A549 (cell line): ENCODE measurements around the gene CATSPER4. TPM values are rescaled to one million over a fixed set of nuclear protein-coding genes. Genes with fewer than 3 reads are reported as not detected.

Experiments
- ATAC-seq, 2 experiments: fragments of 200-7000 bp in 1 of 2; fragments of >200 bp in 1 of 2; cut with Nextera tagmentation in 1 of 2; cut with Tn5 transposase in 1 of 2; 3 replicates each; pipeline versions ENCODE4 v1.8.0 to v1.9.1; 2018 to 2020; ENCODE audit warnings: mild to moderate bottlenecking in 1 of 2, moderate library complexity in 1 of 2
- CTCF ChIA-PET: fragments of 300-600 bp; sonication (Branson Sonifier 250); formaldehyde crosslinking; extraction: SDS; loops from one replicate; lab custom pipeline; 2021; ENCODE audit warnings: antibody characterized with exemption, inconsistent platforms; lab: Yijun Ruan, JAX
- POLR2A ChIA-PET: fragments of 350-600 bp; formaldehyde crosslinking; extraction: SDS; loops from one replicate; lab custom pipeline; 2021; ENCODE audit warnings: antibody characterized with exemption, inconsistent platforms; lab: Yijun Ruan, JAX
- DNase-seq, 2 experiments: peaks; one replicate each; pipeline versions ENCODE4 v3.0.0 to v3.0.0-alpha.2; 2011 to 2016; ENCODE audit warnings: low read depth in 1 of 2, low spot score in 1 of 2
- FAIRE-seq: peaks from 2 replicates; lab custom pipeline; 2011; peaks lifted over from hg19 to GRCh38; lab: Jason Lieb, UNC
- H3K27ac ChIP-seq, 2 experiments: fragments of >200 bp; sonication (Bioruptor Twin); formaldehyde crosslinking; 3 replicates each; pipeline ENCODE4 v1.5.1; 2016 to 2017
- H3K4me1 ChIP-seq: fragments of >200 bp; sonication (Bioruptor Twin); formaldehyde crosslinking; 3 replicates; pipeline ENCODE4 v1.6.1; 2016
- H3K4me2 ChIP-seq: fragments of >200 bp; sonication (Bioruptor Twin); formaldehyde crosslinking; 3 replicates; pipeline ENCODE4 v1.6.1; 2016
- H3K4me3 ChIP-seq: fragments of >200 bp; sonication (Bioruptor Twin); formaldehyde crosslinking; 3 replicates; pipeline ENCODE4 v1.5.1; 2016
- H3K9me3 ChIP-seq: fragments of >200 bp; sonication (Bioruptor Twin); formaldehyde crosslinking; 3 replicates; pipeline ENCODE4 v1.6.1; 2016
- CEBPB ChIP-seq, 2 experiments: fragments of >200 bp in 1 of 2; sonication (Bioruptor Twin) in 1 of 2; formaldehyde crosslinking in 1 of 2; IDR thresholded peaks; 2 replicates each; pipeline ENCODE4 v1.6.1; 2012 to 2016
- CHD2 ChIP-seq: fragments of 150-350 bp; IDR thresholded peaks from 2 replicates; pipeline ENCODE4 v1.6.1; 2014; ENCODE audit warnings: low read length; ENCODE audit not compliant: partially characterized antibody
- EHF ChIP-seq: fragments of 250-450 bp; sonication (Bioruptor Pico); IDR thresholded peaks from 2 replicates; pipeline ENCODE4 v1.5.0; 2020; ENCODE audit warnings: mild to moderate bottlenecking
- EHMT2 ChIP-seq: fragments of 200-600 bp; sonication (generic); IDR thresholded peaks from 2 replicates; pipeline ENCODE4 v1.6.1; 2016; ENCODE audit warnings: antibody characterized with exemption, low read depth, mild to moderate bottlenecking, moderate library complexity
- EP300 ChIP-seq, 2 experiments: fragments of >200 bp; sonication (Bioruptor Twin); formaldehyde crosslinking; IDR thresholded peaks; 2 replicates in 1 of 2; 3 replicates in 1 of 2; pipeline ENCODE4 v1.6.1; 2016 to 2017
- FOSB ChIP-seq: fragments of 250-450 bp; sonication (Bioruptor Pico); IDR thresholded peaks from 2 replicates; pipeline ENCODE4 v1.5.0; 2020; ENCODE audit warnings: mild to moderate bottlenecking, moderate library complexity
- HEYL ChIP-seq: fragments of 250-450 bp; sonication (Bioruptor Pico); IDR thresholded peaks from 2 replicates; pipeline ENCODE4 v1.8.0; 2021; ENCODE audit warnings: mild to moderate bottlenecking, moderate library complexity
- MAFK ChIP-seq: fragments of 450-650 bp; IDR thresholded peaks from 2 replicates; pipeline ENCODE4 v1.6.1; 2014; ENCODE audit not compliant: partially characterized antibody
- NFE2L2 ChIP-seq: fragments of 150-350 bp; conservative IDR thresholded peaks from 2 replicates; pipeline ENCODE4 v1.6.1; 2014; ENCODE audit warnings: low read length
- RCOR1 ChIP-seq: fragments of 150-350 bp; IDR thresholded peaks from 2 replicates; pipeline ENCODE4 v1.6.1; 2014; ENCODE audit warnings: antibody characterized with exemption, low read length, low read depth
- SREBF2 ChIP-seq: fragments of 450-650 bp; IDR thresholded peaks from 2 replicates; pipeline ENCODE4 v1.6.1; 2014; ENCODE audit warnings: mild to moderate bottlenecking, moderate library complexity
- TP53 ChIP-seq: fragments of 250-450 bp; sonication (Bioruptor Pico); IDR thresholded peaks from 2 replicates; pipeline ENCODE4 v1.5.0; 2021; ENCODE audit warnings: mild to moderate bottlenecking, moderate library complexity
- ZC3H11A ChIP-seq: fragments of 450-650 bp; IDR thresholded peaks from 2 replicates; pipeline ENCODE4 v1.6.1; 2014; ENCODE audit warnings: antibody characterized with exemption, mild to moderate bottlenecking
- WGBS: methylation state at CpG from one replicate; pipeline ENCODE4 v1.1.6; 2017; ENCODE audit errors: missing lambda C conversion rate; 5-methylcytosine and 5-hydroxymethylcytosine counted together
- polyA plus RNA-seq, 4 experiments: library from polyadenylated mRNA; depleted of rRNA in 3 of 4; stranded (reverse); fragments of >200 nt; fragmentation: RNase III in 1 of 4; extraction: RNeasy Plus Mini Kit Qiagen cat#74134 plus additional on column Dnase treatment in 1 of 4; gene quantifications; 2 replicates in 3 of 4; 3 replicates in 1 of 4; pipeline ENCODE4 v1.2.3, GENCODE V29; 2011 to 2017
- TF ChIP-seq, protein P1 (sequence below): fragments of 200-600 bp; sonication (generic); IDR thresholded peaks from 2 replicates; pipeline ENCODE4 v1.6.1; 2016; ENCODE audit warnings: antibody characterized with exemption, mild to moderate bottlenecking, moderate library complexity
- TF ChIP-seq, protein P2 (sequence below): fragments of >200 bp; sonication (Bioruptor Twin); formaldehyde crosslinking; IDR thresholded peaks from 3 replicates; pipeline ENCODE4 v1.6.1; 2016
- TF ChIP-seq, protein P3 (sequence below): fragments of 150-350 bp; IDR thresholded peaks from 2 replicates; pipeline ENCODE4 v1.6.1; 2014; ENCODE audit warnings: low read depth, mild to moderate bottlenecking, low read length
- TF ChIP-seq, protein P4 (sequence below): fragments of 250-450 bp; sonication (Bioruptor Pico); IDR thresholded peaks from 2 replicates; pipeline ENCODE4 v1.5.0; 2021; ENCODE audit warnings: mild to moderate bottlenecking, moderate library complexity, borderline replicate concordance

CATSPER4 gene
- polyA plus RNA-seq, 2 of the 4 experiments (the other 2 are of a cell fraction): not detected

DNA sequence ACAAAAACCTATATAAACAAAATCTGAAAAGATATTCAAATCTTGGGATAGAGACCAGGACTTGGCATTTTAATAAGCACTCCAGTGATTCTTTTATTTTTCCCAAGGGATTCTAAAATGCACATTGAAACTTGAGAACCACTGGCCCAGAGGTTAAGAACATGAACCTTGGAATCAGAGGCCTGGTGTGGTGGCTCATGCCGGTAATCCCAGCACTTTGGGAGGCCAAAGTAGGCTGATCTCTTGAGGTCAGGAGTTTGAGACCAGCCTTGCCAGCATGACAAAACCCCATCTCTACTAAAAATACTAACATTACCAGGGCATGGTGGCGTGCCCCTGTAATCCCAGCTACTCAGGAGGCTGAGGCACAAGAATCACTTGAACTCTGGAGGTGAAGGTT is 30.7 kb downstream of the CATSPER4 start (continued):
- TF ChIP-seq, protein P1, sequence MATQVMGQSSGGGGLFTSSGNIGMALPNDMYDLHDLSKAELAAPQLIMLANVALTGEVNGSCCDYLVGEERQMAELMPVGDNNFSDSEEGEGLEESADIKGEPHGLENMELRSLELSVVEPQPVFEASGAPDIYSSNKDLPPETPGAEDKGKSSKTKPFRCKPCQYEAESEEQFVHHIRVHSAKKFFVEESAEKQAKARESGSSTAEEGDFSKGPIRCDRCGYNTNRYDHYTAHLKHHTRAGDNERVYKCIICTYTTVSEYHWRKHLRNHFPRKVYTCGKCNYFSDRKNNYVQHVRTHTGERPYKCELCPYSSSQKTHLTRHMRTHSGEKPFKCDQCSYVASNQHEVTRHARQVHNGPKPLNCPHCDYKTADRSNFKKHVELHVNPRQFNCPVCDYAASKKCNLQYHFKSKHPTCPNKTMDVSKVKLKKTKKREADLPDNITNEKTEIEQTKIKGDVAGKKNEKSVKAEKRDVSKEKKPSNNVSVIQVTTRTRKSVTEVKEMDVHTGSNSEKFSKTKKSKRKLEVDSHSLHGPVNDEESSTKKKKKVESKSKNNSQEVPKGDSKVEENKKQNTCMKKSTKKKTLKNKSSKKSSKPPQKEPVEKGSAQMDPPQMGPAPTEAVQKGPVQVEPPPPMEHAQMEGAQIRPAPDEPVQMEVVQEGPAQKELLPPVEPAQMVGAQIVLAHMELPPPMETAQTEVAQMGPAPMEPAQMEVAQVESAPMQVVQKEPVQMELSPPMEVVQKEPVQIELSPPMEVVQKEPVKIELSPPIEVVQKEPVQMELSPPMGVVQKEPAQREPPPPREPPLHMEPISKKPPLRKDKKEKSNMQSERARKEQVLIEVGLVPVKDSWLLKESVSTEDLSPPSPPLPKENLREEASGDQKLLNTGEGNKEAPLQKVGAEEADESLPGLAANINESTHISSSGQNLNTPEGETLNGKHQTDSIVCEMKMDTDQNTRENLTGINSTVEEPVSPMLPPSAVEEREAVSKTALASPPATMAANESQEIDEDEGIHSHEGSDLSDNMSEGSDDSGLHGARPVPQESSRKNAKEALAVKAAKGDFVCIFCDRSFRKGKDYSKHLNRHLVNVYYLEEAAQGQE: no peak
- no peak for TF ChIP-seq SREBF2
- TF ChIP-seq RCOR1: no peak
- TF ChIP-seq TP53 (CRISPR knock-in tag): no peak
- TF ChIP-seq, protein P2, sequence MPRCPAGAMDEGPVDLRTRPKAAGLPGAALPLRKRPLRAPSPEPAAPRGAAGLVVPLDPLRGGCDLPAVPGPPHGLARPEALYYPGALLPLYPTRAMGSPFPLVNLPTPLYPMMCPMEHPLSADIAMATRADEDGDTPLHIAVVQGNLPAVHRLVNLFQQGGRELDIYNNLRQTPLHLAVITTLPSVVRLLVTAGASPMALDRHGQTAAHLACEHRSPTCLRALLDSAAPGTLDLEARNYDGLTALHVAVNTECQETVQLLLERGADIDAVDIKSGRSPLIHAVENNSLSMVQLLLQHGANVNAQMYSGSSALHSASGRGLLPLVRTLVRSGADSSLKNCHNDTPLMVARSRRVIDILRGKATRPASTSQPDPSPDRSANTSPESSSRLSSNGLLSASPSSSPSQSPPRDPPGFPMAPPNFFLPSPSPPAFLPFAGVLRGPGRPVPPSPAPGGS: no peak

DNA sequence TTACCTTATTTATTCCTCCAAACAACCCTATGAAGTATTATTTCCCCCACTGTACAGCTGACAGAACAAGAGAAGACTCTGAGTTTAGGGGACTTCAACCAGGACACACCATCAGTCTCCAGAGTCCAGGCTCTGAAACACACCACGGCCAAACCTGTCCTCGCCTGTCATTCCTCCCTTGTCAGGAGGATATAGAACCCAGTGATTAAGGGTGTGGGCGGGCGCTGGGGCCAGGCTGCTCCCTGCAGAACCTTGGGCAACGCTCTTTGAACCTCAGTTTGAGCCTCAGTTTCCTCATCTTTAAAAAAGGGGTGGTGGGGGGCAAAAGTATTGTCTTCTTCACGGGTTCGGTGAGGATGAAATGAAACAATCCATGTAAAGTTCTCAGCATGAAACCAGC is 34.2 kb downstream of the CATSPER4 start:
- Histone ChIP-seq H3K9me3 (no peaks in the 10 kb centered on the region), H3K27ac (no peak overlapping the region), H3K4me2 (no peak overlapping the region)
- CTCF ChIA-PET: interaction anchor here (1.2 to 2.8 kb wide), 2 partner anchors 9 kb away, joined by 3 to 17 read pairs; partner anchors contain the start of gene CEP85
- ATAC-seq (no peak), DNase-seq (no peak)
- TF ChIP-seq, protein P3, sequence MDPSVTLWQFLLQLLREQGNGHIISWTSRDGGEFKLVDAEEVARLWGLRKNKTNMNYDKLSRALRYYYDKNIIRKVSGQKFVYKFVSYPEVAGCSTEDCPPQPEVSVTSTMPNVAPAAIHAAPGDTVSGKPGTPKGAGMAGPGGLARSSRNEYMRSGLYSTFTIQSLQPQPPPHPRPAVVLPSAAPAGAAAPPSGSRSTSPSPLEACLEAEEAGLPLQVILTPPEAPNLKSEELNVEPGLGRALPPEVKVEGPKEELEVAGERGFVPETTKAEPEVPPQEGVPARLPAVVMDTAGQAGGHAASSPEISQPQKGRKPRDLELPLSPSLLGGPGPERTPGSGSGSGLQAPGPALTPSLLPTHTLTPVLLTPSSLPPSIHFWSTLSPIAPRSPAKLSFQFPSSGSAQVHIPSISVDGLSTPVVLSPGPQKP: no peak
- TF ChIP-seq FOSB (CRISPR knock-in tag) (no peak), MAFK (no peak), ZC3H11A (no peak), HEYL (CRISPR knock-in tag) (no peak), RCOR1 (no peak), EP300 (IDR thresholded peaks at IDR 0.05) (no peak), CEBPB (IDR thresholded peaks at IDR 0.05) (no peak), SREBF2 (no peak), NFE2L2 (no peak), EHMT2 (no peak), CHD2 (no peak), EHF (CRISPR knock-in tag) (no peak)
- TF ChIP-seq, protein P4, sequence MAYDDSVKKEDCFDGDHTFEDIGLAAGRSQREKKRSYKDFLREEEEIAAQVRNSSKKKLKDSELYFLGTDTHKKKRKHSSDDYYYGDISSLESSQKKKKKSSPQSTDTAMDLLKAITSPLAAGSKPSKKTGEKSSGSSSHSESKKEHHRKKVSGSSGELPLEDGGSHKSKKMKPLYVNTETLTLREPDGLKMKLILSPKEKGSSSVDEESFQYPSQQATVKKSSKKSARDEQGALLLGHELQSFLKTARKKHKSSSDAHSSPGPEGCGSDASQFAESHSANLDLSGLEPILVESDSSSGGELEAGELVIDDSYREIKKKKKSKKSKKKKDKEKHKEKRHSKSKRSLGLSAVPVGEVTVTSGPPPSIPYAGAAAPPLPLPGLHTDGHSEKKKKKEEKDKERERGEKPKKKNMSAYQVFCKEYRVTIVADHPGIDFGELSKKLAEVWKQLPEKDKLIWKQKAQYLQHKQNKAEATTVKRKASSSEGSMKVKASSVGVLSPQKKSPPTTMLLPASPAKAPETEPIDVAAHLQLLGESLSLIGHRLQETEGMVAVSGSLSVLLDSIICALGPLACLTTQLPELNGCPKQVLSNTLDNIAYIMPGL (CRISPR knock-in tag): no peak
- TF ChIP-seq, all 56 proteins: peak for 0
- POLR2A ChIA-PET: no interaction called here
- Histone ChIP-seq H3K4me1 (peaks cover 7% of the 10 kb centered on the region; the same call in 1 of the 3 replicates), H3K4me3 (no peak overlapping the region)
- WGBS: 69% methylated on average over 7 of the region's 7 CpGs
- no peak for FAIRE-seq
